Measurements from ENCODE around the gene MT1F. TPM values are rescaled to one million over a fixed set of nuclear protein-coding genes. Genes with fewer than 3 reads are reported as not detected.

MT1F gene
- total and polyA plus RNA-seq, 11 donors = 1.3 to 8.1 (median 1.9) TPM; not detected in 2

DNA sequence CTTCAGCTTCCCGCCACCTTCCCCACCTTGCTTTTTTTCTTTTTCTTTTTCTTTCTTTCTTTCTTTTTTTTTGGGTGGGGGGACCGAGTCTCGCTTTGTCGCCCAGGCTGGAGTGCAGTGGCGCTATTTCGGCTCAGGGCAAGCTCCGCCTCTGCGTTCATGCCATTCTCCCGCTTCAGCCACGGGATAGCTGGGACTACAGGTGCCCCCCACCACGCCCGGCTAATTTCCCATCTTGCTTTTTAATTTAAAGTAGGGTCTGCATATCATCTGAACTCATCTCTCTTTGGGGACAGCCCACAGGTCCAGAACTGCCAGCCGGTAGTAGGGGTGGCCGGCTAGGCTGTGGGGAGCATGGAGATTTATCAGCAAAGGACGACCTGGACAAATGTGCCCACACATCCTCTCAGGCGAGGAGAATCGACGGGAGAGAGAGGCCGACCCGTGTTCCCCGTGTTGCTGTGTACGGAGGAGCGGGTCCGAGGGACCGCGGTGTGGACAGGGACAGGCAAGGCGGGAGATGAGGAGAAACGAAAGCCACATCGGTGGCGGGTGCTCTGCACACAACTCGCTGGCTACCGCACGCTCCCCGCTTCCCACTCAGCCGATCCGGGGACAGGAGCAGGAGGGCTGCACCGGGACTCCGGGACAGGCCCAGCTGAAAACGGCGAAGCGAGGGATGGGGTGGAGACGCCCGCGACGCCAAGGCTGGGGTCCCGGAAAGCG, 22.9 kb upstream of the MT1F start:
- Histone ChIP-seq H3K4me1 (peaks cover 0 to 38% (median 17%) of the 10 kb centered on the region in 12 donors), H3K4me3 (peak overlapping the region in 6 of 12 donors; percentile 4 to 28 (median 19)), H3K9me3 (no peaks in the 10 kb centered on the region), H3K36me3 (no peaks in the 10 kb centered on the region), H3K27ac (no peak overlapping the region), H3K27me3 (peaks cover 0 to 79% (median 29%) of the 10 kb centered on the region in 9 donors)
- intact Hi-C loops (cut with DNase I) = loop anchor here in 1 of 10 donors (5.0 kb wide), 1 partner anchor 47 kb away; the partner anchor contains the start of gene MT1X
- DNase-seq (peak in 1 of 5 donors; percentile 60), ATAC-seq (no peak)
- TF ChIP-seq CTCF (IDR thresholded peaks at IDR 0.05) (no peak), POLR2A (IDR thresholded peaks at IDR 0.05) (no peak)
- 17 to 34% (median 32%) methylated on average over 47 of the region's 47 CpGs for WGBS, 4 donors

GRCh38 chr16:56635441-56635967, 22.3 kb upstream of the MT1F start:
- intact Hi-C loops (cut with DNase I) = loop anchor here in 1 of 10 donors (5.0 kb wide), 1 partner anchor 47 kb away; the partner anchor contains the start of gene MT1X
- DNase-seq (no peak), ATAC-seq (no peak)
- 11 to 42% (median 23%) methylated on average over 36 to 40 of the region's 40 CpGs for WGBS, 4 donors
- no peaks in the 10 kb centered on the region for H3K36me3 ChIP-seq
- TF ChIP-seq POLR2A (IDR thresholded peaks at IDR 0.05) (no peak), CTCF (IDR thresholded peaks at IDR 0.05) (no peak)
- H3K27ac ChIP-seq = no peak overlapping the region
- H3K27me3 ChIP-seq = peaks cover 0 to 83% (median 29%) of the 10 kb centered on the region in 9 donors
- H3K4me1 ChIP-seq = peaks cover 0 to 38% (median 17%) of the 10 kb centered on the region in 12 donors
- peak overlapping the region in 6 of 12 donors; percentile 4 to 28 (median 19) for H3K4me3 ChIP-seq
- no peaks in the 10 kb centered on the region for H3K9me3 ChIP-seq

- WGBS, 4 donors = 39 to 65% (median 61%) methylated on average over 9 of the region's 9 CpGs
- ATAC-seq (no peak), DNase-seq (no peak)
- Histone ChIP-seq H3K27ac (no peak overlapping the region), H3K4me3 (no peak overlapping the region), H3K4me1 (peaks cover 0 to 38% (median 16%) of the 10 kb centered on the region in 12 donors), H3K27me3 (peaks cover 0 to 89% (median 29%) of the 10 kb centered on the region in 9 donors), H3K36me3 (no peaks in the 10 kb centered on the region), H3K9me3 (no peaks in the 10 kb centered on the region)
- TF ChIP-seq POLR2A (IDR thresholded peaks at IDR 0.05) = no peak
- intact Hi-C loops (cut with DNase I) = loop anchor here in 1 of 10 donors (5.0 kb wide), 1 partner anchor 45 kb away; the partner anchor contains the start of gene MT1X
These were observed 20.9 kb upstream of the MT1F start for GRCh38 chr16:56636616-56637413.

DNA sequence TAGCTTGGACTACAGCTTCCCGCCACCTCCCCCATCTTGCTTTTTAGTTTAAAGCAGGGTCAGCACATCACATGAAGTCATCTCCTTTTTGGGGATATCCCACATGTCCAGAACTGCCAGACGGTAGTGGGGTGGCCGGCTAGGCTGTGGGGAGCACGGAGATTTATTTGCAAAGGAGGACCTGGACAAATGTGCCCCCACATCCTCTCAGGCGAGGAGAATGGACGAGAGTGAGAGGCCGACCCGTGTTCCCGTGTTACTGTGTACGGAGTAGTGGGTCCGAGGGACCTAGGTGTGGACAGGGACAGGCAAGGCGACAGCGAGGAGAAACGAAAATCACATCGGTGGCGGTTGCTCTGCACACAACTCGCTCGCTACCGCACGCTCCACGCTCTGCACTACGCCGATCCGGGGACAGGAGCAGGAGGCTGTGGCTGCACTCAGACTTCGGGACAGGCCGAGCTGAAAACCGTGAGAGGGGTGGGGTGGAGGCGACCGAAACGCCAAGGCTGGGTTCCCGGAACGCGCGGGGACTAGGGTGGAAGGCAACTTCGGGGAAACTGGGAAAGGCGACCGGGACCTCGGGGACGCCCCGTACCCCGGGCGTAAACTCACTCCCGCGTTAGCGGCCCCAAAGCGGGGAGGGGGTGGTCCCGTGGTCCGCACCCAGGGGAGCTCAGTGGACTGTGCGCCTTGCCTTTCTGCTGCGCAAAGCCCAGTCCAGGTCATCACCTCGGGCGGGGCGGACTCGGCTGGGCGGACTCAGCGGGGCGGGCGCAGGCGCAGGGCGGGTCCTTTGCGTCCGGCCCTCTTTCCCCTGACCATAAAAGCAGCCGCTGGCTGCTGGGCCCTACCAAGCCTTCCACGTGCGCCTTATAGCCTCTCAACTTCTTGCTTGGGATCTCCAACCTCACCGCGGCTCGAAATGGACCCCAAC, 19.7 kb upstream of the MT1F start, which contains the start of gene MT1A:
Gene MT1A (plus strand): TSS at position 853 of the 937 bp plus-strand sequence. CDS start 73 bp downstream, at position 926.
- whole genome bisulfite sequencing, 4 donors = 5 to 10% (median 6%) methylated on average over 50 to 68 of the region's 68 CpGs
- Histone ChIP-seq H3K27me3 (peaks cover 0 to 83% (median 31%) of the 10 kb centered on the region in 9 donors), H3K4me3 (peak within 1 kb of the TSS; percentile 22 to 67 (median 58)), H3K36me3 (no peaks in the 10 kb centered on the region), H3K9me3 (no peaks in the 10 kb centered on the region), H3K4me1 (peaks cover 0 to 34% (median 14%) of the 10 kb centered on the region in 12 donors), H3K27ac (peak within 1 kb of the TSS; percentile 17 to 83 (median 57))
- intact Hi-C loops (cut with DNase I) = loop anchor here in 2 of 10 donors (2.0 to 5.0 kb wide), 2 partner anchors 29 to 44 kb away; partner anchors contain the start of genes MT1X (in 1 of the 2) and MT2A (in 1 of the 2)
- ATAC-seq = peak; percentile 86 to 93 (median 91)
- DNase-seq = peak; percentile 78 to 90 (median 88)
- peak in 1 of 2 donors; percentile 74 for TF ChIP-seq POLR2A (IDR thresholded peaks at IDR 0.05)
- no peak for TF ChIP-seq CTCF (IDR thresholded peaks at IDR 0.05)
